Ascending aorta (tissue), 2 donors: Measurements from ENCODE around the gene PDE5A. TPM values are rescaled to one million over a fixed set of nuclear protein-coding genes. Genes with fewer than 3 reads are reported as not detected.
A peak's percentile ranks its signal among the peaks of the same experiment; 100 is the strongest.

Experiments
- DNase-seq, 2 donors: peaks; one replicate each; pipeline ENCODE4 v3.0.0-alpha.2; 2019; ENCODE audit warnings: low spot score in 2 of 2
- H3K27ac ChIP-seq, 2 donors: fragments of 200-600 bp; sonication (generic); one replicate each; pipeline ENCODE4 v1.5.1; 2016 to 2017; ENCODE audit warnings: mild to moderate bottlenecking in 1 of 2
- H3K27me3 ChIP-seq: fragments of 200-600 bp; sonication (generic); one replicate; pipeline ENCODE4 v1.5.1; 2017
- H3K36me3 ChIP-seq, 2 donors: fragments of 200-600 bp; sonication (generic); one replicate each; pipeline ENCODE4 v1.5.1; 2016
- H3K4me1 ChIP-seq, 2 donors: fragments of 200-600 bp; sonication (generic); one replicate each; pipeline ENCODE4 v1.5.1; 2016 to 2017; ENCODE audit warnings: mild to moderate bottlenecking in 1 of 2
- H3K4me3 ChIP-seq, 2 donors: fragments of 200-600 bp; sonication (generic); one replicate each; pipeline ENCODE4 v1.5.1; 2016 to 2017; ENCODE audit warnings: mild to moderate bottlenecking in 1 of 2
- H3K9me3 ChIP-seq, 2 donors: fragments of 200-600 bp; sonication (generic); one replicate each; pipeline ENCODE4 v1.5.1; 2016
- intact Hi-C: fragments of 100-400 bp; cut with DNase I; formaldehyde crosslinking; loops from one replicate; pipeline ENCODE4 v1.15.1; 2023
- total RNA-seq: library from RNA; depleted of rRNA; stranded (reverse); fragments of >200 nt; gene quantifications from one replicate; pipeline ENCODE4 v1.1.0, GENCODE V29; 2016
- TF ChIP-seq, protein P1 (sequence below), 3 experiments: fragments of 200-600 bp in 2 of 3; fragments of 450-650 bp in 1 of 3; sonication (generic) in 2 of 3; IDR thresholded peaks; one replicate each; pipeline ENCODE4 v1.5.1; 2016 to 2019; ENCODE audit warnings: antibody characterized with exemption in 3 of 3, mild to moderate bottlenecking in 1 of 3, moderate library complexity in 1 of 3

Gene PDE5A
- total RNA-seq, 1 donor from 2014 or later, result 39.7 TPM

DNA sequence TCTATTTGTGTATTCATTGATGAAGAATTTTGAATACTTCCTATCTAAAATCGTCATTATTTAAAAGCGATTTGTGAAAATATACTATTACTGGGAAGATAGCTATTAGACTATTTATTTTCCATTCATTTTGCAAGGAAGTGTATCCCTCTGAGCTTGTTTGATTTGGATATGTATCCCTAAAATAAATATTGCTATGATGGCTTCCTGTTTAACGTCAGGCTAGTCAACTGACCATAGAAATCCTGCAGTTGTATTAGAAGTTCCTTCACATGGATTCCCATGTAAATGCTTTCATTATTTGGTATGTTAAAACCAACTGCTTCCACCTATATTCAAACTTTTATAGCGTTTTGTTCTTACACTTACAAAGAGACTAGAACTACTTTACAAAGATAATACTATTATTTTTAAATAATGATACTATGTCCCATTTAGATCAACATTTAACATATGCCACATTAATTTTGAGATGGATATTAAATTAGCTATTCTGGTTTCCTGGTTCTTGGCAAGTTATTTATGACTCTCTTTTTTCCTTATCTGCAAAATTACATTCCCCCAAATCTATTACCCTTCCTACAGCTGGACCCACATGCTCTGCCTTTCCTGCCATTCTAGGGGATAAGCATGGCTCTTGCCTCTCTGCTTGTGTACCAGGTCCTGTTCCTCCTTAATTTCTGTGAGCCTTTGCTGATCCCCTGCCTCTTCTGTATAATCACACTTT, 26.7 kb upstream of the PDE5A start:
- no peaks in the 10 kb centered on the region for H3K9me3 ChIP-seq
- H3K4me3 ChIP-seq, result no peak overlapping the region
- TF ChIP-seq, protein P1, sequence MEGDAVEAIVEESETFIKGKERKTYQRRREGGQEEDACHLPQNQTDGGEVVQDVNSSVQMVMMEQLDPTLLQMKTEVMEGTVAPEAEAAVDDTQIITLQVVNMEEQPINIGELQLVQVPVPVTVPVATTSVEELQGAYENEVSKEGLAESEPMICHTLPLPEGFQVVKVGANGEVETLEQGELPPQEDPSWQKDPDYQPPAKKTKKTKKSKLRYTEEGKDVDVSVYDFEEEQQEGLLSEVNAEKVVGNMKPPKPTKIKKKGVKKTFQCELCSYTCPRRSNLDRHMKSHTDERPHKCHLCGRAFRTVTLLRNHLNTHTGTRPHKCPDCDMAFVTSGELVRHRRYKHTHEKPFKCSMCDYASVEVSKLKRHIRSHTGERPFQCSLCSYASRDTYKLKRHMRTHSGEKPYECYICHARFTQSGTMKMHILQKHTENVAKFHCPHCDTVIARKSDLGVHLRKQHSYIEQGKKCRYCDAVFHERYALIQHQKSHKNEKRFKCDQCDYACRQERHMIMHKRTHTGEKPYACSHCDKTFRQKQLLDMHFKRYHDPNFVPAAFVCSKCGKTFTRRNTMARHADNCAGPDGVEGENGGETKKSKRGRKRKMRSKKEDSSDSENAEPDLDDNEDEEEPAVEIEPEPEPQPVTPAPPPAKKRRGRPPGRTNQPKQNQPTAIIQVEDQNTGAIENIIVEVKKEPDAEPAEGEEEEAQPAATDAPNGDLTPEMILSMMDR (IDR thresholded peaks at IDR 0.05), result no peak
- intact Hi-C loops, result no loop called here
- peaks cover 0 to 31% of the 10 kb centered on the region in 2 donors for H3K4me1 ChIP-seq
- no peaks in the 10 kb centered on the region for H3K36me3 ChIP-seq
- no peaks in the 10 kb centered on the region for H3K27me3 ChIP-seq
- H3K27ac ChIP-seq, result peak overlapping the region; percentile 35 to 53
- DNase-seq, result no peak

DNA sequence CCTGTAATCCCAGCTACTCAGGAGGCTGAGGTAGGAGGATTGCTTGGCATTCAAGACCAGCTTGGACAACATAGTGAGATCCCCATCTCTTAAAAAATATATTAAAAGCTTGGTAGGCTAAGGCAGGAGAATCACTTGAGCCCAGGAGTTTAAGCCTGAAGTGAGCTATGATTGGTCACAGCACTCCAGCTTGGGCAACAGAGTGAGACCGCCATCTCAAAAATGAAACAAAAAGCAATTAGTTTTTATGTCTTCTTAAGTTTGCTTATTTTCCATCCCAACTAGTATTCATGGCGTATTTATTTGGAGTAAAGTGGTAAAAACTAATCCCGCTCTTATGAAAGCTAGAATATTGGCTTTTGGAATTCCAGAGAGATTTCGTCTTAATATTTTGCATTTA, 25.4 kb upstream of the PDE5A start:
- no peaks in the 10 kb centered on the region for H3K36me3 ChIP-seq
- TF ChIP-seq, protein P1 (IDR thresholded peaks at IDR 0.05), result no peak
- H3K27me3 ChIP-seq, result no peaks in the 10 kb centered on the region
- intact Hi-C loops, result no loop called here
- peak overlapping the region; percentile 23 to 48 for H3K27ac ChIP-seq
- no peak for DNase-seq
- no peaks in the 10 kb centered on the region for H3K9me3 ChIP-seq
- H3K4me1 ChIP-seq, result peaks cover 0 to 31% of the 10 kb centered on the region in 2 donors
- no peak overlapping the region for H3K4me3 ChIP-seq

DNA sequence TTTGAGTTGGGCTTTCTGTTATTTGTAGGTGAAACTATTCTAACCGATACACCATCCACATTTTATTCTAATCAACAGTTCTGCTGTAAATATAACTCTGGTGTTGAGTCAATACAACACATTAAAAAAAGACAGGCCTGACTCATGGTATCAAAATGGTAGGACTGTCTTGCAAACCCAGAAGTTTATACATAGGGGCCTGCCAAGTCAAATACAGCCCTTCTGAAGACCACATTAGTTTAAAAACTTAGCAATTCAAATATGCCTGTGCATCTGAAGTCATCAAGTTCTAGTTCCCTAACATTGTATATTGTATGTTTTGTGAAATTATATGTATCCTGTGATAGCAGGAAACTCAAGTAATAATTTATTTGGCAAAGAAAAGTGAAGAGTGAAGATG, 24.4 kb upstream of the PDE5A start:
- H3K27ac ChIP-seq, result peak overlapping the region; percentile 17 to 56

DNA sequence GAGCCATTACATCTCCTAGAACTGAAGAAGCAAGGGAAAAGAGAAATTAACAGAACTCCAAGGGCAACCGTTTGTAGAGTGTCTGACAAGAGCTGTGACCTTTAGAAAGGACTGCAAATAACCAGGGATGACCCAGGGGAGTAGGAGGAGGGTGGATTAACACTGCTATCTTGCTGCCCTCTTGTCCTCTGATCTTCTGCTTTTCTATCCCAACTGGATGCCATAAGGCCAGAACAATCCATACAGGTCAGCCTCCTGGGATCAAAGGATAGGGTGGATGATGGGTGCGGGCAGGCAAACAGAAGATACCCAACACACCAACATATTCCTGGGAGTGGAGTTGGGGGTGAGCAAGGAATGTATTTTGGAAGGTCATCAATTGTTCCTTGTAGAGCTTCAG, 19.8 kb upstream of the PDE5A start:
- Histone ChIP-seq H3K4me3 (no peak overlapping the region), H3K27me3 (no peaks in the 10 kb centered on the region), H3K27ac (no peak overlapping the region), H3K9me3 (no peaks in the 10 kb centered on the region), H3K4me1 (peaks cover 3 to 15% of the 10 kb centered on the region in 2 donors), H3K36me3 (no peaks in the 10 kb centered on the region)
- DNase-seq, result no peak
- intact Hi-C loops, result no loop called here
- TF ChIP-seq, protein P1 (IDR thresholded peaks at IDR 0.05), result no peak

More for the DNA sequence above, 24.4 kb upstream of the PDE5A start:
- Histone ChIP-seq H3K4me3 (no peak overlapping the region), H3K36me3 (no peaks in the 10 kb centered on the region), H3K27me3 (no peaks in the 10 kb centered on the region), H3K4me1 (peaks cover 0 to 31% of the 10 kb centered on the region in 2 donors), H3K9me3 (no peaks in the 10 kb centered on the region)
- DNase-seq, result no peak
- TF ChIP-seq, protein P1 (IDR thresholded peaks at IDR 0.05), result no peak
- intact Hi-C loops, result no loop called here

DNA sequence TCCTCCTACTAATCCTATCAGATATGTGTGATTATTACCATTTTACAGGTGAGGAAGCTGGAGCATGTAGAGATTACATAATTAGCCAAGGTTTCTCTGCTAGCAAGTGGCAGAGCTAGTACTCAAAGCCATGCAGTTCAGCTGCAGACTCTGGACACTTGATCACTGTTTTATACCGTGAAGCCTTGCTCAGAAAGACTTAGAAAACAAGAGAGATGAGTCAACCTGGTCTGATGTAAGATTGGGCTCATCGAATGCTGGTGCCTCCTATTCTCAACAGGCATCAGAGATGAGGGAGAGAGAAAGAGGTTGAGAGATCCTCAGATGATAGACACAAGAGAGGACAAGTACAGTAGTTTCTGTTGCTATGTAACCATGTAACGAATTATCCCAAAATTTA, 19.0 kb upstream of the PDE5A start:
- Histone ChIP-seq H3K4me3 (no peak overlapping the region), H3K36me3 (no peaks in the 10 kb centered on the region), H3K27ac (no peak overlapping the region), H3K27me3 (no peaks in the 10 kb centered on the region), H3K4me1 (peaks cover 3 to 9% of the 10 kb centered on the region in 2 donors), H3K9me3 (no peaks in the 10 kb centered on the region)
- intact Hi-C loops, result no loop called here
- TF ChIP-seq, protein P1 (IDR thresholded peaks at IDR 0.05), result no peak
- DNase-seq, result no peak
